ENCODE data around the gene SPAG4. TPM values are rescaled to one million over a fixed set of nuclear protein-coding genes. Genes with fewer than 3 reads are reported as not detected.

The SPAG4 gene
- total and polyA plus RNA-seq, 2 donors (not counting 1 experiment from before 2014, with no cell fraction given), result 3.7 to 4.7 TPM

DNA sequence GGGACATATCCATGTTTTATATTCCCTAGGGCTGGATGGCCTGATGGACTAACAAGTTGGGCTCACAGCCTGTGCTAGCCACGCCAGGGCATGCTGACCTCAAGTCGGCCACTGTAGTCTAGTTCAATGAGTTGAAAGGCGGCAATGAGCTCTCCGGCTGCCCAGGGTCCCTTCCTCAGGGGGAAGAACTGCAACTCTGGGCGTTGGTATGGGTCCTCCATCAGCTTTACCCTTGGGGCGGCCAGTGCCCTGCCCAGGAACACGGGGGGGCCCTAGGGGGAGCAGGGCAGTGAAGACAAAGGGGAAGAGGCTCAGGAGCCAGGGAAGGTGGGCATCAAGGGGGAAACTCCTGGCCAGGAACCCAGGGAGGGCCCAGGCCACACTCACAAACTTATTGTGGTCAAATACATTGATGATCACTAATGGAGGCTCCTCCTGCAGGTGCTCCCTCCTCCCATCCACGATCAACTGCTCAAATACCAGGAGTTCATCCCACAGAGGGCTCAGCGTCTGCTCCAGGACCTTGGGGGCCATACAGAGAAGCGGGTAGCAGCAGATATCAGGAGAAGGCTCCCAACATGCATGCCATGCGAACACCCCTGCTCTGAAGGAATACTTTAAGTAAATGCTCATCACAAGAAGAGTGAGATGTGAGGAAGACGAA is 32.8 kb upstream of the SPAG4 start:
- H3K4me1 ChIP-seq (ENCODE audit: control insufficient read depth in 2 of 2, insufficient read depth in 2 of 2, low read length in 2 of 2), result no peaks in the 10 kb centered on the region
- CTCF ChIA-PET, result no interaction called here
- 85% methylated on average over 9 of the region's 12 CpGs for WGBS (ENCODE audit: insufficient coverage)
- DNase-seq (no peak), ATAC-seq (ENCODE audit: low read depth) (no peak)
- H3K36me3 ChIP-seq (replicated peaks in 1 of 2; ENCODE audit: control extremely low read depth in 1 of 2, control insufficient read depth in 1 of 2, extremely low read depth in 1 of 2, insufficient read depth in 2 of 2, low read length in 1 of 2), result no peaks in the 10 kb centered on the region
- no peaks in the 10 kb centered on the region for H3K79me2 ChIP-seq (ENCODE audit: control insufficient read depth, insufficient read depth, low read length)
- no peaks in the 10 kb centered on the region for H4K20me1 ChIP-seq (ENCODE audit: control insufficient read depth, insufficient read depth, low read length, poor library complexity, severe bottlenecking)
- no peak overlapping the region for H3K9ac ChIP-seq (ENCODE audit: low read length)
- Mint-ChIP-seq H3K4me1 (no peaks in the 10 kb centered on the region), H3K27ac (no peak overlapping the region), H3K27me3 (peaks cover 5% of the 10 kb centered on the region), H3K4me3 (no peak overlapping the region), H3K9me3 (ENCODE audit: insufficient read depth) (peaks cover 4% of the 10 kb centered on the region)
- no peak overlapping the region for H3K27ac ChIP-seq (ENCODE audit: low read length in 2 of 2)
- intact Hi-C loops (cut with micrococcal nuclease), result no loop called here
- H3K4me3 ChIP-seq (ENCODE audit: control extremely low read depth in 1 of 5, extremely low read depth in 1 of 5, insufficient read depth in 1 of 5, low read depth in 2 of 5, low read length in 4 of 5), result no peak overlapping the region
- TF ChIP-seq EZH2 (IDR thresholded peaks at IDR 0.05; ENCODE audit: borderline replicate concordance, insufficient read depth, low read depth, low read length, poor library complexity, severe bottlenecking), result no peak
- TF ChIP-seq, protein P1, sequence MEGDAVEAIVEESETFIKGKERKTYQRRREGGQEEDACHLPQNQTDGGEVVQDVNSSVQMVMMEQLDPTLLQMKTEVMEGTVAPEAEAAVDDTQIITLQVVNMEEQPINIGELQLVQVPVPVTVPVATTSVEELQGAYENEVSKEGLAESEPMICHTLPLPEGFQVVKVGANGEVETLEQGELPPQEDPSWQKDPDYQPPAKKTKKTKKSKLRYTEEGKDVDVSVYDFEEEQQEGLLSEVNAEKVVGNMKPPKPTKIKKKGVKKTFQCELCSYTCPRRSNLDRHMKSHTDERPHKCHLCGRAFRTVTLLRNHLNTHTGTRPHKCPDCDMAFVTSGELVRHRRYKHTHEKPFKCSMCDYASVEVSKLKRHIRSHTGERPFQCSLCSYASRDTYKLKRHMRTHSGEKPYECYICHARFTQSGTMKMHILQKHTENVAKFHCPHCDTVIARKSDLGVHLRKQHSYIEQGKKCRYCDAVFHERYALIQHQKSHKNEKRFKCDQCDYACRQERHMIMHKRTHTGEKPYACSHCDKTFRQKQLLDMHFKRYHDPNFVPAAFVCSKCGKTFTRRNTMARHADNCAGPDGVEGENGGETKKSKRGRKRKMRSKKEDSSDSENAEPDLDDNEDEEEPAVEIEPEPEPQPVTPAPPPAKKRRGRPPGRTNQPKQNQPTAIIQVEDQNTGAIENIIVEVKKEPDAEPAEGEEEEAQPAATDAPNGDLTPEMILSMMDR (IDR thresholded peaks at IDR 0.05), result no peak
- no peak overlapping the region for H2AFZ ChIP-seq (ENCODE audit: insufficient read depth, low read depth, low read length, poor library complexity, severe bottlenecking)
- H3K9me3 ChIP-seq (ENCODE audit: control extremely low read depth in 1 of 3, control insufficient read depth in 2 of 3, insufficient read depth in 1 of 3, low read length in 2 of 3), result peaks cover 0 to 14% (median 7%) of the 10 kb centered on the region in 3 donors
- peaks cover 0 to 8% (median 0%) of the 10 kb centered on the region in 4 experiments for H3K27me3 ChIP-seq (replicated peaks in 1 of 4; ENCODE audit: control extremely low read depth in 1 of 4, control insufficient read depth in 3 of 4, insufficient read depth in 4 of 4, low read length in 3 of 4)
- POLR2A ChIA-PET, result no interaction called here
- no peak overlapping the region for H3K4me2 ChIP-seq (replicated peaks; ENCODE audit: low read depth, low read length, poor library complexity, severe bottlenecking)

DNA sequence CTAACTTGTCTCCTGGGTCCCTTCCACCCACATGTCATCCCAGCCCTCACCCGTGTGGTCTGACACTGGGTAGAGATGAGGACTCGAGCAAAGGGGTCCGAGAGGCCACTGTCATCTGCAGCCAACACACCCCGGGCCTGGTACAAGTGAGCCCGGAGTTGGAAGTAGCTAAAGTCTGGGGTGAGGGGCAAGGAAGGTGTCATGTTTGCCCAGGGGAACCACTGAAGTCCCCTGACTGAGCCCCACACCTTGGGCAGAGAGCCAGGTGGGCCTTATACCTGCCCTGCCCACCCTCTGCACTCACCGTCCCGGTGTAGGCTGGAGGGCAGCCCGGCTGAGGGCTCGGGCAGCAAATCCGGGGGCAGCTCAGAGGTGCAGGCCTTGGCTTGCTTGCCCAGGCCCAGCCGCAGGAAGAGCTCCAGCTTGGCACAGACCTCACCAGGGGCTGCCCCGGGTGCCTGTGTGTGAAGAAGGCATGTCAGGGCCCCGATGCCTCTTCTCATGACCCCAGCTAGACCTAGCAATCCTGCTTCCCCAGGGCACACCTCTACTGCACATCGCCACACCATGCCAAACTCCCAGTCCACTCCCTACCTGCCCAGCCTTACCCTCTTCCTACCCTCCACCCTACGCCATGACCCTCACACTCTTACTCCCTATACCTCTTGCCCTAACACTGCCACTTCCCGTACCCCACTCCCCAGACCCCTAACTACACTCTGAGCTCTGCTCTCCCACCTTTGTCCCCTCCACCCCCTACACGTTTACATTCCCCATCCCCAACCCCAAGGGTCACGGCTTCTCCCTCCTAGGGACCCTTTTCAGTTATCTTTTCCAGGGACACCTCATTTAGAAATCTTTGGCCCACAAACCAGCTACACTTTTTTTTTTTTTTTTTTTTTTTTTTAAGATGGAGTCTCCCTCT is 31.7 kb upstream of the SPAG4 start:
- no peak overlapping the region for H2AFZ ChIP-seq (ENCODE audit: insufficient read depth, low read depth, low read length, poor library complexity, severe bottlenecking)
- ATAC-seq (ENCODE audit: low read depth), result no peak
- CTCF ChIA-PET, result no interaction called here

More for the DNA sequence above, 31.7 kb upstream of the SPAG4 start:
- Mint-ChIP-seq H3K9me3 (ENCODE audit: insufficient read depth) (peaks cover 4% of the 10 kb centered on the region), H3K4me1 (no peaks in the 10 kb centered on the region), H3K27me3 (peaks cover 8% of the 10 kb centered on the region), H3K4me3 (no peak overlapping the region), H3K27ac (no peak overlapping the region)
- intact Hi-C loops (cut with micrococcal nuclease), result no loop called here
- H3K9ac ChIP-seq (ENCODE audit: low read length), result no peak overlapping the region
- H3K4me3 ChIP-seq (ENCODE audit: control extremely low read depth in 1 of 5, extremely low read depth in 1 of 5, insufficient read depth in 1 of 5, low read depth in 2 of 5, low read length in 4 of 5), result no peak overlapping the region
- no peaks in the 10 kb centered on the region for H4K20me1 ChIP-seq (ENCODE audit: control insufficient read depth, insufficient read depth, low read length, poor library complexity, severe bottlenecking)
- H3K36me3 ChIP-seq (replicated peaks in 1 of 2; ENCODE audit: control extremely low read depth in 1 of 2, control insufficient read depth in 1 of 2, extremely low read depth in 1 of 2, insufficient read depth in 2 of 2, low read length in 1 of 2), result no peaks in the 10 kb centered on the region
- no peak for DNase-seq
- peaks cover 0 to 14% (median 7%) of the 10 kb centered on the region in 3 donors for H3K9me3 ChIP-seq (ENCODE audit: control extremely low read depth in 1 of 3, control insufficient read depth in 2 of 3, insufficient read depth in 1 of 3, low read length in 2 of 3)
- no peaks in the 10 kb centered on the region for H3K4me1 ChIP-seq (ENCODE audit: control insufficient read depth in 2 of 2, insufficient read depth in 2 of 2, low read length in 2 of 2)
- H3K27me3 ChIP-seq (replicated peaks in 1 of 4; ENCODE audit: control extremely low read depth in 1 of 4, control insufficient read depth in 3 of 4, insufficient read depth in 4 of 4, low read length in 3 of 4), result peaks cover 0 to 8% (median 0%) of the 10 kb centered on the region in 4 experiments
- POLR2A ChIA-PET, result no interaction called here
- no peak overlapping the region for H3K4me2 ChIP-seq (replicated peaks; ENCODE audit: low read depth, low read length, poor library complexity, severe bottlenecking)
- TF ChIP-seq EZH2 (IDR thresholded peaks at IDR 0.05; ENCODE audit: borderline replicate concordance, insufficient read depth, low read depth, low read length, poor library complexity, severe bottlenecking), result no peak
- TF ChIP-seq, protein P1 (IDR thresholded peaks at IDR 0.05), result no peak
- H3K27ac ChIP-seq (ENCODE audit: low read length in 2 of 2), result no peak overlapping the region
- 94% methylated on average over 16 of the region's 18 CpGs for WGBS (ENCODE audit: insufficient coverage)
- H3K79me2 ChIP-seq (ENCODE audit: control insufficient read depth, insufficient read depth, low read length), result no peaks in the 10 kb centered on the region

Measured in B cell (primary cell).